Right lobe of liver (tissue), 4 donors: ENCODE measurements around the gene CAV1.

Experiments
- POLR2A ChIP-seq: fragments of 450-650 bp; IDR thresholded peaks from one replicate; pipeline ENCODE4 v1.6.1; 2017; ENCODE audit warnings: antibody characterized with exemption, mild to moderate bottlenecking
- TF ChIP-seq, protein P1 (sequence below), 4 donors: fragments of 200-600 bp in 3 of 4; fragments of 450-650 bp in 1 of 4; IDR thresholded peaks; one replicate each; pipeline versions ENCODE4 v1.5.1 to v1.8.0; 2016 to 2022; ENCODE audit warnings: antibody characterized with exemption in 4 of 4, mild to moderate bottlenecking in 2 of 4
- donor health status: DM: no; HTN: no; CAD: no.
- donor health status: DM: no; HTN: no; CAD: no.
- donor health status: DM: no; HTN: yes; CAD: no.

DNA sequence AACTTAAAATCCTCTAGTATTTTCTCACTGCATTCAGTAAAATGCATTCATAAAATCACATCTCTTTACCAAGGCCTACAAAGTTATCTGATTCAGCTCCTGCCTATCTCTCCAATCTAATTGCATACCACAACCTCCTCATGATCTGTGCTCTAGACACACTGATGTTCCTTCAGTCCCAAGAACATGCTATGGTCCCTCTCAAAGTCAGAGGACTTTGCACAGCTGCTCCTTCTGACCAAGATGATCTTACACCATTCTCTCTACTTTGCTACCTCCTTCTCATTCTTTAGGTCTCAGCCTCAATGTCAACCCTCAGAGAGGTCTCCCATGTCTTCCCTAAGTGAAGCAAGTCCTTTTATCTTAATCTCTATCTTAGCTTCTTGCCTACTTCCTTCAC lies 45.5 kb downstream of the CAV1 start:
- TF ChIP-seq POLR2A: no peak
- TF ChIP-seq, protein P1, sequence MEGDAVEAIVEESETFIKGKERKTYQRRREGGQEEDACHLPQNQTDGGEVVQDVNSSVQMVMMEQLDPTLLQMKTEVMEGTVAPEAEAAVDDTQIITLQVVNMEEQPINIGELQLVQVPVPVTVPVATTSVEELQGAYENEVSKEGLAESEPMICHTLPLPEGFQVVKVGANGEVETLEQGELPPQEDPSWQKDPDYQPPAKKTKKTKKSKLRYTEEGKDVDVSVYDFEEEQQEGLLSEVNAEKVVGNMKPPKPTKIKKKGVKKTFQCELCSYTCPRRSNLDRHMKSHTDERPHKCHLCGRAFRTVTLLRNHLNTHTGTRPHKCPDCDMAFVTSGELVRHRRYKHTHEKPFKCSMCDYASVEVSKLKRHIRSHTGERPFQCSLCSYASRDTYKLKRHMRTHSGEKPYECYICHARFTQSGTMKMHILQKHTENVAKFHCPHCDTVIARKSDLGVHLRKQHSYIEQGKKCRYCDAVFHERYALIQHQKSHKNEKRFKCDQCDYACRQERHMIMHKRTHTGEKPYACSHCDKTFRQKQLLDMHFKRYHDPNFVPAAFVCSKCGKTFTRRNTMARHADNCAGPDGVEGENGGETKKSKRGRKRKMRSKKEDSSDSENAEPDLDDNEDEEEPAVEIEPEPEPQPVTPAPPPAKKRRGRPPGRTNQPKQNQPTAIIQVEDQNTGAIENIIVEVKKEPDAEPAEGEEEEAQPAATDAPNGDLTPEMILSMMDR (IDR thresholded peaks at IDR 0.05): no peak
